NCI-H1436 treated with DMSO at 0.1 percent for 48 hours (cell line): ENCODE data around the gene CLDN15.
A peak's percentile ranks its signal among the peaks of the same experiment; 100 is the strongest.

Experiments
- DNase-seq: peaks from one replicate; lab custom pipeline; 2025; lab: John Stamatoyannopoulos, UW

CLDN15 gene

GRCh38 chr7:101244375-101245146 lies 7.0 kb upstream of the CLDN15 start, which contains the start of gene FIS1:
Gene FIS1 (minus strand): TSS chr7:101245081. CDS start chr7:101245004, 77 bp downstream.
- peak; percentile 69 for DNase-seq

- no peak for DNase-seq
These were observed 6.2 kb upstream of the CLDN15 start for GRCh38 chr7:101243646-101244374.

GRCh38 chr7:101241443-101242349 lies 4.1 kb upstream of the CLDN15 start:
- no peak for DNase-seq

GRCh38 chr7:101241015-101241363 lies 3.4 kb upstream of the CLDN15 start:
- no peak for DNase-seq

- DNase-seq, result no peak
These were observed 2.8 kb upstream of the CLDN15 start for GRCh38 chr7:101240226-101241014.

DNA sequence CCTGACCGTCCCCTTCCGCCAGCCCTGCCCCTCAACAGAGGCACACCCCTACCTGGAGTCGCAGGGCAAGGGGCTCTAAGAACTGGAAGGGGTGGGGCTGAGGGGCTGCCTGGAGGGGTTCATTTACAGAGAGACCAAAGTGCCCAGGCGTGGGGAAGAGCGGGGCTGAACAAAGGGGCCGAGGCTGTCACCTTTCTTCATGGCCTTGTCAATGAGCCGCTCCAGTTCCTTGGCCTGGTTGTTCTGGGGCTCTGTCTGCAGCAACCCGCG lies 2.3 kb upstream of the CLDN15 start:
- no peak for DNase-seq

- no peak for DNase-seq
These were observed 1.8 kb upstream of the CLDN15 start for GRCh38 chr7:101239191-101239950.

GRCh38 chr7:101238226-101239182 lies 902 bp upstream of the CLDN15 start:
- no peak for DNase-seq

DNA sequence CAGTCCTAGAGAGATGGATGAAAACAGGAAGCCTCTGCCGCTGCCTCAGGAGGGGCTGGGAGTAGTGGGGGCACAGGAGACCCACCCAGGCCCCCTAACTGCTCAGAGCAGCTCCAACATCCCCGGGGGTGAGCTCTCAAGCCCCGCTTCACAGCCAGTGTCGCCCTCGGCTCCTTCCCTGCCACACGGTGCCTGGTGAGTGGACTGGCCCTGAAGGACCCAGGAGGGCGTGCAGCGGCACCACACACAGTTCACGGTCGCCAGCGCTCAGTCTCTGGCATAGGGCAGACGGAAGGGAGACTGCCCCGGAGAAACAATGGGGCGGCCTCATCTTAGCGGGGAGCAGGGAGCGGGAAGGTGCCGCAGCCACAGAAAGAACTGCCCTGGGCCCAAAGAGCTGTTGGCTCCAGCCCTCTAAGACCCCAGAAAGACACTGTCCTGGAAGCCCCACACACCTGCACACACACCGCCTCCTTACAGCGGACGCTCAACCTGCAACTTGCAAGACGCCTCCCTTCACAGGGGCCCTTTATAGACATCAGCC lies 1.2 kb downstream of the CLDN15 start:
- no peak for DNase-seq

GRCh38 chr7:101235522-101235921 lies 2.1 kb downstream of the CLDN15 start:
- DNase-seq, result no peak

DNA sequence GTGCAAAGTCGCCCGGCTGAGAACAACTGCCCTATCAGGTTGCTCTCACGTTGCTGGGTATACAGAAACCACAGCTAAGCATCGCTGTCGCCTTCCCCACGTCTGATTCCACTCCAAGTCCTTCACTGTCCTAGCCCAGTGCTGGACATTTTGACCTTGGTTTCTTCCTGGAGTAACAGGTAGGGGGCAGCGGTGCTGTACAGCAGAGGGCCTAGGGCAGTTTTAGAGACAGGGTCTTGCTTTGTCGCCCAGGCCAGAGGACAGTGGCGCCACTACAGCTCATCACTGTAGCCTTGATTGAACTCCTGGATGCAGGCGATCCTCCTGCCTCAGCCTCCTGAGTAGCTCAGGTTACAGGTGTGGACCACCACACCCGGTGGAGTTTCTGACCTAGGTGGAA lies 2.6 kb downstream of the CLDN15 start:
- no peak for DNase-seq

DNA sequence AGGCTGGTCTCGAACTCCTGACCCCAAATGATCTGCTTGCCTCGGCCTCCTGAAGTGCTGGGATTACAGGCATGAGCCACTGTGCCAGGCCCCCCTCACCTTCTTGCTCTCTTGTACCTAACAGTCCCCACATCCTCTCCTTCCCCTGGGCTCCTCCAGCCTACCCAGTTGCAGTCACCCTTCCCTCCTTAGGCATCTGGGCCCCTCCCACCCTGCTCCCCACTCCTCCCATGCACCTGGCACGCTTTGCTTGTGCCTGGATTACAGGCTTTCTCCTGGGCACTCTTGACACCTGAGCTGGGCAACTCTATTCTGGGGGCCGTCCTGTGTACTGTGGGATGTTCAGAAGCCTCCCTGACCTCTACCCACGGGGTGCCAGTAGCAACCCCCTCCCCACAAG lies 3.0 kb downstream of the CLDN15 start:
- no peak for DNase-seq

- DNase-seq, result no peak
These were observed 3.6 kb downstream of the CLDN15 start for GRCh38 chr7:101233907-101234547.

GRCh38 chr7:101232141-101232850 lies 5.3 kb downstream of the CLDN15 start:
- DNase-seq, result no peak

DNA sequence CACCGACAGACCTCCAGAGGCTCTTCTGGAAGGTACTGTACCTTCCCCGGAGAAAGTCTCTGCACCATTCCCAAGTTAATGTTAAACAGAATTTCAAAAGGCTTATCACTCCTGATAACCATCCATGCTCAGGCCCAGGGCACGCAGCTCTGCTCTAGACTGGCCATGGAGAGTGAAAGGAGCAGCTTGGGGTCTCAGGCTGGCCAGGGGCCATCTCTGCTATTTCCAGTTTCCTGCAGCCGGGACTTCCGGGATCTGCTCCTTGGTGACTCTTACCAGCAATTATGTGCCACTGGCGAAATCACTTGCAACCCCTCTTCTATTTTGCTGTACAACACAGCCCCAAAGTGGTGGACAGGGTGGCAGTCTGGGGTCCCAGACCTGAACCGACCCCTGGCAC lies 6.0 kb downstream of the CLDN15 start:
- no peak for DNase-seq

DNA sequence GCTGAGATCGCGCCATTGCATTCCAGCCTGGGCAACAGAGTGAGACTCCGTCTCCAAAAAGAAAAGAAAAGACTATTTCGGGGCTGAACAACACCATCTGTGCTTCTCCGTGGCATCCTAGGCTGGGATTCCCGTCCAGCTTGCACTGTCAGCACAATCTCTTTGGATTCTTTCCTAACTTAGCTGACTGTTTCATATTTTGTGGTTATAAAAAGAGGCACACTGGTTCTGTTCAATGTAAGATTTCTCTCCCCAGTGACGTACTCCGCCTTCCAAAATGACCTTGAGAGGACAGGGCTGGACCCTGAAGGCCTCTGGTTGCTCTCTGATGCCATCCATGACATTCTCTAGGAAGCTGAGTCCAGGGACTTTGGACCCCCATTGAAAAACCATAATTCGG lies 10.9 kb downstream of the CLDN15 start:
- DNase-seq, result no peak

GRCh38 chr7:101225650-101226049 lies 12.0 kb downstream of the CLDN15 start:
- DNase-seq, result no peak

GRCh38 chr7:101223528-101223927 lies 14.1 kb downstream of the CLDN15 start:
- no peak for DNase-seq
